HG02759 (cell line): ENCODE results near the gene EPS8L3.
"Not testable (repeated sequence)": the region's sequence is repeated elsewhere in the genome, so short reads cannot be mapped to it uniquely, and the experiment has no call there.

Experiments used
- ATAC-seq: cut with Tn5 transposase; IDR thresholded peaks from one replicate; pipeline ENCODE4 v1.9.1; 2021; ENCODE audit warnings: mild to moderate bottlenecking, moderate library complexity; ENCODE audit not compliant: unreplicated experiment

EPS8L3 gene

DNA sequence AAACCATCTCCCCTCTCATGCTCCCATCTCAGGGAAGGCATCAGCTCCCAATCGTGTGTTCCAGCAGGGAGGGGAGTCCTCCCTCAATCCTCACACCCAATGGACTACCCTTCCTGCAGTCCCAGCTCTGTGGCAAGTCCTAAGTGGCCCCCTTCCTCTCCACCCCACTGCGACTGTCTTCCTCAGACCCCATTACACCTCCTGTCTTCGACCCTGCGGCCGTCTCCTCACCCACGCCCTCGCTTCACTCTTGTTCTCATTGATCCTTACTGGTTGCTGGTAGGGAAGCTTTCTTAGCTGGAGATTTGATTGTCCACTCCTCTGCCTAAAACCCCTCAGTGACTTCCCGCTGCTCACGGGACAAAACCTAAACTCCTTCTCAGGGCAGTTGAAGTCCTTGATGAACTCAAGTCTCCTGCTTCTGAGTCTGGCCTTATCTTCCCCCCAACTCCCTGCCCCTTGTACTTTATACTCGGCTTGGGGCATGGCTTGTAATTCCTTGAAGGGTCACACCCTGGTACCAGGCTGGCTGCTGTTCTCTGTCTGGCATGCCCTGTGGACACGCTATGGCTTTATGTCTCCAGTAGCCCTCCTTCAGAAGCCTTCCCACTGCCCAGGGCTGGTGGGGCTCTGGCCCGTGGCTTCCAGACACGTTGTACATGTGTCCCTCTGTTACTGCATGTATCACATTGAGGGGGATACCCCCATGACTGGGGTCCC, 2.3 kb upstream of the EPS8L3 start:
- no peak for ATAC-seq

DNA sequence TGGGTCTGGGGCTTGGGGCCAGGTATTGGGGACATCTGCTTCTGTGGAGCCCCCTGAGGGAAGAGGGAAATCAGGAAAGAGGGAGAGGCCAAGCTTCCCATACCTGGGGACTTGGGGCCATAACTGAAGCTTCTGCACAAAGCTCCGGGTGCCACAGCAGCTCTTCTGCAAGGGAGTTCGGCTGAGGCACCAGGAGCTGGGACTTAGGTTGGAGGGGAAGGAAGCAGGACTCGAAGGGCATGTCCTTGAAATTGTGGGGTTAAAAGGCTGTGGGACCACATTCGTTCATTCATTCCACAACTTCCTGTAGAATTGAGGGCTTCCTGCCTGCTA, 1.7 kb upstream of the EPS8L3 start:
- ATAC-seq, result no peak

DNA sequence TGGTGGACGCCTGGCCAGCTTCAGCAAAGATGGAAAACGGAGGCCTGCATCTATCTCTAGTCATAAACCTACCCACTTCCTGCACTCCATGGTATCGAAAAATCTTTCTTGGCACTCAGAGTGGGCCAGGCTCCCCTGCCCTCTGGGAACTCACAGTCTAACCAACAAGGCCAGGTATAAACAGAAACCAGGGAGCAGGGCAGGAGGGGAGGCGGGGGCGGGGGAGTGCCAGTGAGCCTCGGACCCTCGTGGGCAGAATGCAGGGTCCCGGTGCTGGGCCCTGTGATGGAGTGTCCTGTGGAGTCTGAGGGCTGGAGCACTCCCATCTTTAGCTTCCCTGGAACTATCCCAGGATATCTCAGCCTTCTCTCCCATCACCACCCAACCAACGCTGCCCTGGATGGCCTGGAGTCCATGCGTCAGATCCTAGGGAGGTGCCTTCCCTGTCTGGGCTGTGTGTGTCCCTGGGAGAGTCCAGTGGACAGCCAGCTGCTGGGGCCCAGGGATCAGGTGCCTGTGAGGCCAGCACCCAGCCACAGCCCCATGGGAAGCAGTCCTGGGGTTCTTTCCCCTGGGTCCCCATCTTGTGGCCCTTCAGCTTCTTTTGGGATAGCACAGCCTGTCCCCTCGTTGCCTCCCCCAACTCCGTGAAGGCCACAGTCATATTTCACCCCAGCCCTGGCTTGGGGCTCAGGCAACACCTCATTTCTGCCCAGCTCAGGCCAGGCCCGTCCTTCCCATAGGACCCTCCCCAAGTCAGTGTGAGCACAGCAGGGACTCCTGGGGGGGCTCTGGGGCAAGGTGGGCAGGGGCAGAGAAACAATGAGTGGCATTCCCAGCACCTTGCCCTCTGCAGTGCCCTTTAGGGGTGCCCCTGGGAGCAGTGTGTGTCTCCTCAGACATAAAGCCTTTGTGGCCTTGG, 1.1 kb upstream of the EPS8L3 start:
- ATAC-seq, result no peak

- ATAC-seq, result no peak
These were observed 690 bp downstream of the EPS8L3 start for GRCh38 chr1:109762821-109763645.

DNA sequence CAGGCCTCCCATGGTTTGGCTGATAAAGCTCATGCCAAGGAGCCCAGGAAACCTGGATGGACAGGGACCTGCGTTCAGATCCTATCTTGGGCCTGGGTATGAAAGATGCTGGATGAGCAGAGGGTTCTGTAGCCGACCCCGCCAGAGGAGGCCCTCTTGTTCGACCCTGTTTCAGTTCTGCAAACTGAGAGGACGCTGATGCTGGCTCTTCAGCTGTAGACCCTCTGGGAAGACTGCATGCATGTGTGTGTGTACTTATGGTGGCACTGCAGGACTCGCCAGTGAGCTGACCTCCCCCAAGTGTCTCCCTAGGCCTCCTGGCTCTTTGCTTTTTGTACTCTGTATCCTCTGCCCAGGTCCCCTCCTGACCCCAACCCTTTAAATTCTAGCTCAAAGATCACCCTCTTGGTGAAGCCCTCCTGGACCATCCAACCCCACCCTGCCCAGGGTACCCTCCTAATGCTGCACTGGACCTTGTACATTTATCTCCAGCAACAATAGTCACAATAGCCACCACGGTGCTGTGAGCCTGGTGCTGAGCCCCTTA, 1.6 kb downstream of the EPS8L3 start:
- ATAC-seq, result no peak

DNA sequence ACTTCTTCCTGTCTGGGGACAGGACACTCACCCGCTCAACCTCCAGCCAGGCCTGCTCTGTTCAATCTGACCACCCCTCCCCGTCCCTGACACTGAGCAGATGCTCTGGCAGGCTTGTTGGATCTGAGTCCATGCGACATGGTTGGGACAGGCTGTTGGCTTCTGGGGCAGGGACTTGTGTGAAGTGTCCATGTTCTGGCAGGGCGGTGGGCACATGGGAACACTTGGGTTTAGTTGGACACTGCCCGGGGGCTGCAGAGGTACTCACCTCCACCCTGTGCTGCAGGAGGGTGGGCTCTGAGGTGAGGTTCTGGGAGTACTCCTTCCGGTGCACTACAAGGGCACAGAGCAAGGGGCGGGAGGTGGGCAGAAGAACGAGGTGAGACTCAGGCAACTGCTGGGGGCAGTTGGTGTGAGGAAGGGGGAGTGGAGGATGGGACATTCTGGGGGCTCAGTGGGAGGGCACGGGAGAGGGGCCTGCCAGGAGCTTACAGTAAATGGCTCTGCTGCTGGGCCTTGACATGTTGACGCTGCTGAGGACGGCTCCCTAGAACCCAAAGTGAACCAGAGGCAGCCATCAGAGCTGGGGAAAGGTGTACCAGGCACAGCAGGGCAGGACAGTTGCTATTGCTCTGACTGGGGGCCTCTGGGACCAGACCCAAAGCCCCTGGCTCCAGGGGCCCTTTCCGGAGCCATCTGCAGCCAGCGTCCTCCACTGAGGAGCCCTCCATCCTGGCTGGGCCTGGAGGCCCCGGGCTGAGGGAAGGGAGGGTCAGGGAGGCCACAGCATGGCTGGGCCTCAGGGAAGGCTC, 2.3 kb downstream of the EPS8L3 start:
- ATAC-seq, result no peak

DNA sequence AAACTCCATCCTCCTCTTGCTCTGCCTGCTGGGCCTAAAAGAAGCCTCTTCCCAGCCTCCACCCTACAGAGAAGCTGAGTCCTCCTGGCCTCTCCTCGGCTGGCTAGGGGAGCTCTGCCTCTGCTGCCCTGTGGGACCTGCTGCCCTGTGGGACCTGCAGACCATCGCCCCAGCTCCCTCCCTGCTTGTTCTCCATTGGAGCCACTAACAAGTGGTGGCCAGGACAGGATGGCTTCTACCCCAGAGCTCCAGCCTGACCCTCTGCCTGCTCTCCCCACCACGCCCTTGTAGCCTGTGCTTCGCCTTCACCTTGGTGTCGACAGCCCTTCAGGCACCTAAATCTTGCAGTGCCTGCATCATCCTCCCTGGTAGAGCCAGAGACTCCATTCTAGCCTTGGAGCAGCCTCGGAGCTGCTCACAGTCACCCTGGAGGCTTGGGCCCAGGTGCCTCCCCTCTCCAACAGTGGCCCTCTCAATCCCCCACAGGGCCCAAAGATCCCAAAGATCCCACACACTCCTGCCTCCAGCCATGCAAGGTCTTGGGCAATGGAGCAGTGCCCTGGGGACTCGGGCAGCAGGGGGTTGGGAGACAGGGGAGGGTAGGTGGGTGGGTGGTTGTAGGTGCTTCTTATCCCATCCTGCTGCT, 3.0 kb downstream of the EPS8L3 start:
- no peak for ATAC-seq

DNA sequence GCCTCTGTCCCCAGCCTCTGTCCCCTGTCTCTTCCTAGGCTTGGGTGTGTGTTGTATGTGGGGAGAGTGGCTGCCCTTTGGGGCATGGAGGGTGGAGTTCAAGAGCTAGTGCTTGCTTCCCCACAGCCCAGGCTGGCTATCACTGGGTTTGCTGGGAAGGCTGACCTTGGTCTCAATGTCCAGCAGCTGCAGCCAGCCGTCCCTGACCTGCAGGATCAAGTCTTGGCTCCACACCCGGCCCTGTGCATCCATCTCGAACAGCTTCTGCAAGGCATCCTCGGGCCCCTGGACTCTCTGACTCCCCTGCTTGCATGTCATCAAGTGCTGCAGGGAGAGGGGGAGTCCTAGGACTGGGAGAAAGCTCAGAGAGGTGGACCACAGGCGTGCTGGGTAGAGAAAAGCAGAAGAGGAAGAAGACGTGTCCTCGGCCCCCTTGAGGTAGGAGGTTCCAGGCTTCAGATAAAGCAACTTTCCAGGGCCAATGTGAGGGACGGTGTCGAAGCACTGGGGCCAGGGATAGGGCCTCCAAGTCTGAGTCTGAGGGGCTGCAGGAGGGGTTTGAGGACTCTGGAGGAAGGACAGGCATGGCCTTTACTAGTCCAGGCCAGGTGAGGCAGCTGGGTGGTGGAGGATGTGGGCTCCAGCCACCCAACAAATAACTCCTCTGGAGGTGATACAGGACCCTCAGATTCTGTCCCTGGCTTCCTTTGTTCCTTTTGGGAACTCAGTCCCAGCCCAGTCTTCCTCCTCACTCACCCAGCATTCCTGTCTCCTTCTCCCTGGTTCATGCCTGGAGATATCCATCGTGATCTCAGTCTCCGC, 4.0 kb downstream of the EPS8L3 start:
- no peak for ATAC-seq

GRCh38 chr1:109757936-109758786, 5.6 kb downstream of the EPS8L3 start:
- no peak for ATAC-seq

DNA sequence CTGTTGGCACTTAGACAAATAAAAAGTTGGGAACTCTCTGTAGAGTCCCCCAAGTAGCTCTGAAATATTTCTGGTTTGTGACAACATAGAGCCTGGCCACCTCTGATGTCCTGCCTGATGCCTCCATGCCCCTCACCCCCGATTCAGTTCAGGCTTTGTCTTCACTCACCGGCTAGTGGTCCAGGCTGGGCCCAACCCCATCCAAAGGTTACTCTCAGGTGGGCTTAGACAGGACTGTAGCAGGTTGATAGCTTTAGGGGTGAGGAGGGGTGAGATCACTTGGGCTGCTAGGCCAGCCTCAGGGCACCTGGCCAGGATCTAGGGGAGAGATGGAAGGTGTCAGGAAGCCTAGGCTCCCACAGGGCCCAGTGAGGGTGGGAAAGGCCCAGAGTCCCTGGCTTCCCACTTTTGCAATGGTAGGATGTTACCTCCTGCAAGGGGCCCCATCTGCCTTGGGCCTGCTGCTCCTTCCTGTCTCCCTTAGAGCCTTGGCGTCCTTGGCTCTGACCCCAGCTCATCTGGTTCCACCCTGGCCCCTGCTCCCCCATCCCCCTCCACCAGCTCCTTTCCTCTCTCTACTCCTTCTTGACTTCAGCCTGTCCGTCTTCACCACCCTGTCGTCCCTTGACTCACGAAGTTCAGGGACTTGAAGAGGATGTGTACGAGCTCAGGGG, 6.7 kb downstream of the EPS8L3 start:
- no peak for ATAC-seq

DNA sequence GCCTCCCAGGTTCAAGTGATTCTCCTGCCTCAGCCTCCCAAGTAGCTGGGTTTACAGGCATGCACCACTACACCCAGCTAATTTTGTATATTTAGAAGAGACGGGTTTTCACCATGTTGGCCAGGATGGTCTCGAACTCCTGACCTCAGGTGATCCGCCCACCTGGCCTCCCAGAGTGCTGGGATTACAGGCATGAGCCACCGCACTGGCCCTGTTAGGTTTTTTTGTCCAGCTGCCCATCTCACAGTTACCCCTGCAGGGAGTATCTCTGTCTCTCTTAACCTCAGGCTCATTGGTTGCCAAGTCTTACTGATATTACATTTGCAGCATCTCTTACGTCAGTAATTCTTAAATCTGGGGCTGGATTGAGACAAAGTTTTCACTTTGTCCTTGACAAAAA, 7.4 kb downstream of the EPS8L3 start:
- ATAC-seq, result not testable (repeated sequence)

DNA sequence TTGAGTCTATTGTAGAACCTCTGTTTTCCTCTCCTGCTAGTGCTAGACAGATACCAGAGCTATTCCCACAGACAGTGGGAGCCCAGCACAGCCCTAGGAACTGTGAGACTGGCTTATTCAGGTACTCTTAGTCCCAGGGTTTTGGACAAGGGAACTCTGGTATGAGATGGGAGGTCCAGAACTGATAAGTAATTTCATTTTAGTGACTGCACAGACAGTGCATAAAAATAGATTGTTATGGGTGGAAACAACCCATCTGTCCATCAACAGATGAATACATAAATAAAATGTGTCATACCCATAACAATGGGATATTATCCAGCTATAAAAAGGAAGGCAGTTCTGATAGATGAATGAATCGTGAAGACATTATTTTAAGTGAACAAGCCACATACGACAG, 9.0 kb downstream of the EPS8L3 start:
- no peak for ATAC-seq

GRCh38 chr1:109751531-109752260, 12.0 kb downstream of the EPS8L3 start:
- no peak for ATAC-seq

GRCh38 chr1:109750920-109751319, 12.8 kb downstream of the EPS8L3 start:
- ATAC-seq, result no peak

GRCh38 chr1:109750241-109750882, 13.4 kb downstream of the EPS8L3 start:
- no peak for ATAC-seq

GRCh38 chr1:109749221-109749620, 14.5 kb downstream of the EPS8L3 start:
- no peak for ATAC-seq
